Measurements from ENCODE around the gene SLC22A17.
"Not testable (repeated sequence)": the region's sequence is repeated elsewhere in the genome, so short reads cannot be mapped to it uniquely, and the experiment has no call there.

SLC22A17 gene

GRCh38 chr14:23327947-23328744, 24.5 kb downstream of the SLC22A17 start:
- FAIRE-seq = peak; percentile 68

DNA sequence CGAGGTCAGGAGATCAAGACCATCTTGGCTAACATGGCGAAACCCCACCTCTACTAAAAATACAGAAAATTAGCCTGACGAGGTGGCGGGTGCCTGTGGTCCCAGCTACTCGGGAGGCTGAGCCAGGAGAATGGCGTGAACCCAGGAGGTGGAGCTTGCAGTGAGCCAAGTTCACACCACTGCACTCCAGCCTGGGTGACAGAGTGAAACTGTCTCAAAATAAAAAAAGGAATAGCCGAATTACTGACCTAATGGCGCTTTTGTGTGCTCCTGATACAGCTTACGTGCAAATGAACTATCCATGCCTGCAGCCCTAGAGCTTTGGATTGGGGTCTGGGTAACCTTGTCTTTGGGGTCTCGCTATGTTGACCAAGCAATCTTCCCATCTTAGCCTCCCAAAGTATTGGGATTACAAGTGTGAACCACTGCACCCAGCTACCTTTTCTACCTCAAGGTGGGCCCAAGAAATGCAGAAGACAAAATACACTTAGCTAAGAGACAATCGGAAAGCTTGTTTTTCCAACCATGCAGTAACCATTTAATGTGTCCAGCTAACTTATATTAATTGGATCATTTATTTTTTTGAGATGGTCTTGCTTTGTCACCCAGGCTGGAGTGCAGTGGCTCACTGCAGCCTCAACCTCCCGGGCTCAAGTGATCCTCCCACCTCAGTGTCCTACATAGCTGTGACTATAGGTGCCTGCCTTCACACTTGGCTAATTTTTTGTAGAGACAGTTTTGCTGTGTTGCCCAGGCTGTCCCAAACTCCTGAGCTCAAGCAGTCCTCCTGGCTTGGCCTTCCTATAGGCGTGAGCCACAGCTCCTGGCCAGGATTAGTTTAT, 26.0 kb downstream of the SLC22A17 start:
- no peak for FAIRE-seq

DNA sequence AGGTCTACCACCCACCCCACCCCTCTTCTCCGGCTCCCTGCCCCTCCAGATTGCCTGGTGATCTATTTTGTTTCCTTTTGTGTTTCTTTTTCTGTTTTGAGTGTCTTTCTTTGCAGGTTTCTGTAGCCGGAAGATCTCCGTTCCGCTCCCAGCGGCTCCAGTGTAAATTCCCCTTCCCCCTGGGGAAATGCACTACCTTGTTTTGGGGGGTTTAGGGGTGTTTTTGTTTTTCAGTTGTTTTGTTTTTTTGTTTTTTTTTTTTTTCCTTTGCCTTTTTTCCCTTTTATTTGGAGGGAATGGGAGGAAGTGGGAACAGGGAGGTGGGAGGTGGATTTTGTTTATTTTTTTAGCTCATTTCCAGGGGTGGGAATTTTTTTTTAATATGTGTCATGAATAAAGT, 26.9 kb downstream of the SLC22A17 start:
- not testable (repeated sequence) for FAIRE-seq

DNA sequence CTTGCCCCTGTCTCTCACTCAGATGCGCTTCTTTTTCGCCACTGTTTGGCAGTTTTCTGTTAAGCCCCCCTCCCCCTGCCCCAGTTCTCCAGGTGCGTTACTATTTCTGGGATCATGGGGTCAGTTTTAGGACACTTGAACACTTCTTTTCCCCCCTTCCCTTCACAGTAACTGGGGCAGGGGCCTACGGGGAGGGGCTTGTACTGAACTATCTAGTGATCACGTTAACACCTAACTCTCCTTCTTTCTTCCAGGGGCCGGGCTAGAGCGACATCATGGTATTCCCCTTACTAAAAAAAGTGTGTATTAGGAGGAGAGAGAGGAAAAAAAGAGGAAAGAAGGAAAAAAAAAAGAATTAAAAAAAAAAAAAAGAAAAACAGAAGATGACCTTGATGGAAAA, 27.7 kb downstream of the SLC22A17 start:
- no peak for FAIRE-seq

DNA sequence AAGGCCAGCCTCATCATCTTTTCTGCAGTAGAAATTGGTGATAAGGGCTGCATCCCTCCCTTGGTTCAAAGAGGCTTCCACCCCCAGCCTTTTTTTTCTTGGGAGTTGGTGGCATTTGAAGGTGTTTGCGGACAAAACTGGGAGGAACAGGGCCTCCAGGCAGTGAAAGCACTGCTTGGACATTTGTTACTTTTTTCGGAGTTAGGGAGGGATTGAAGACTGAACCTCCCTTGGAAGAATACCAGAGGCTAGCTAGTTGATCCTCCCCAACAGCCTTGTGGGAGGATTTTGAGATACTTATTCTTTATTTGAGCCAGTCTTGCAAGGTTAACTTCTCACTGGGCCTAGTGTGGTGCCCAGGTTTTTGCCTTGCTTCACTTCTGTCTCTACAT, 28.2 kb downstream of the SLC22A17 start:
- FAIRE-seq = no peak

- no peak for FAIRE-seq
Observed at GRCh38 chr14:23323838-23324454, 28.7 kb downstream of the SLC22A17 start.

- FAIRE-seq = no peak
Observed at GRCh38 chr14:23322568-23323517, 29.8 kb downstream of the SLC22A17 start.

DNA sequence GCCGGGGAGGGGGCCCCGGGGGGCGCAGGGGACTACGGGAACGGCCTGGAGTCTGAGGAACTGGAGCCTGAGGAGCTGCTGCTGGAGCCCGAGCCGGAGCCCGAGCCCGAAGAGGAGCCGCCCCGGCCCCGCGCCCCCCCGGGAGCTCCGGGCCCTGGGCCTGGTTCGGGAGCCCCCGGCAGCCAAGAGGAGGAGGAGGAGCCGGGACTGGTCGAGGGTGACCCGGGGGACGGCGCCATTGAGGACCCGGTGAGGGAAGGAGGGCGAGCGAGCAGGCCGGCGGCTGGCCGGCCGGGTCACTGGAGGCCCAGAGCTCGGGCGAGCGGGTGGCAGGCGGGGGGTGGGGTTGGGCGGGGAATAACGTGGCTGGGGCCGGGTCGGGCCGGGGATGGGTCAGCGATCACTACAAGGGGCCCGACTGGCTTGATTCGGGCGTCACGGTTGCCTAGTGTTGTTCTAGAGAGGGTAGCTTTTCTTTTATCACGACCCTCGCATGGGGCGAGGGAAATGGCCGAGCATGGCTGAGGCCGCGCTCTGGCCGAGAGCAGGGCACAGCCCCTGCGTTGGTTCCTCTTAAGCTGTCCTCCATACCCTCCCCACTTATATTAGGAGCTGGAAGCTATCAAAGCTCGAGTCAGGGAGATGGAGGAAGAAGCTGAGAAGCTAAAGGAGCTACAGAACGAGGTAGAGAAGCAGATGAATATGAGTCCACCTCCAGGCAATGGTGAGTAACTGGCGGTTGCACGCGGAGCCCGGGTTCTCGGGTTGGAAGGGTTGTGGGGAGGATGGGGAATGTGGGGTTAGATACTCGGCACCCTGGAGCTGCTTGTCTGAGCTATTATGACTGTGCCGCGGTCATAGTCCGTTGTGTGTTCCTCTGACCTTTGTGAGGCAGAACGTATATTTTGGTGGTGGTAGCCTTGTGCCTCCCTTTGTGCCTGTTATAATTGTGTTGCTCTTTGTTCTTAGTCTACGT, 30.8 kb downstream of the SLC22A17 start:
- no peak for FAIRE-seq

GRCh38 chr14:23320584-23321571, 31.8 kb downstream of the SLC22A17 start, which contains the start of gene PABPN1:
Gene PABPN1, plus strand, starts transcription at chr14:23321457. Its CDS starts 13 bp downstream, at chr14:23321470.
- FAIRE-seq = peak; percentile 99

DNA sequence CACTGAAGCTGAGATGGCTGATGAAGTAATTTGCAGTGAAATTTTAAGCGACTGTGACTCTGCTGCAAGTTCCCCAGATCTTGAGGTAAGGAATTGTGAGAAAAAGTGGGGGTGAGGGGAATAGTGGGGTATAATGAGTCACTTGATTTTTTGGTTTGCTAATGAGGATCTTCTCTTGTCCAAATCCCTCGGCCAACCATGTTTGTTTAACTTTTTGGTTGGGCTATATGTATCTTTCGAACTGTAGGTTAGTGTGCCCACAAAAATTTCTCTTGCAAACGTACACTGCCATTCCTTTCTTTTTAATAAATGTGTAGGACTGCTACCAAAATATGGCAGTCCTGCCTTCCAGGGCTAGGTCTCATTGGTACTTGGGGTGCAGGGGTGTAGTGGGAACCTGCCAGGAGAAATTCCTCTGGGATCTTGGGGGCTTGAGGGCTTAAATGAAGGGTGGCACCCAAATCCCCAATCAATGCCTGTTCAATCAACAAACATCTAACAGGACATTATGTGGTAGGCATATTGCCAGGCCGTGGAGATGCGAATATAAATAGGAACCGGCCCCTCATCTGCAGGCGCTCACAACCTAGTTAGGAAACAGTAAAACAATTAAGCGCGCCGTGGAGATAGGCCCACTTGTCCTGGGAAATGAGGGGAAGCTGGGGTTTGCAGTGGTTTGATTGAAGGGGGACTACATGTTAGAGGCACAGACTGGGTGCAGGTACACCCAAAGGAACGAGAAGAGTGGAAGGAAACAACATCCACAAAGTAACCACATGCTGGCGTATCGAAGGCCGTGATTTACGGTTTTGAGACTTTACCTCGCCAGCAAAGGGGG, 32.7 kb downstream of the SLC22A17 start:
- no peak for FAIRE-seq

- FAIRE-seq = no peak
Observed at GRCh38 chr14:23316300-23316699, 36.4 kb downstream of the SLC22A17 start.

- FAIRE-seq = no peak
Observed at GRCh38 chr14:23310546-23310945, 42.1 kb downstream of the SLC22A17 start.

- no peak for FAIRE-seq
Observed at GRCh38 chr14:23308721-23309445, 43.8 kb downstream of the SLC22A17 start.

GRCh38 chr14:23307687-23308644, 44.7 kb downstream of the SLC22A17 start:
- FAIRE-seq = no peak

DNA sequence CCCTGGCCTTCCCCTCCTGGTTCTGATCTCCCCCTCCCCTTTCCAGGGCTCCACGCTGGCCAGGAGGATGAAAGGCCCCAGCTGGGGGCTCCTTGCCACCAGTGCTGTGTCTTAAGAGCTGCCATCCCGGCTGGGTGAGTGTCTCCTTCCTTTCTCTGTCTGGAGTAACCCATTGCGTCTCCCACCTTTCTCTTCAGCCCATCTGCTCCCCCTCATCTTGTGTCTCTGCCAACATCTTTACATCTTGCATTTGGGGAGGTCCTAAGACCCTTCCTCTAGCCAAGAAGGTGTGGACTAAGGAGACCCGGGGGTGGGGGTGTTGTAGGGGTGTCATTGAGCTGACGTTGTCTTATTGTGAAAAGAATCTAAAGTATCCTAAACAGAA, 45.5 kb downstream of the SLC22A17 start:
- FAIRE-seq = no peak

GRCh38 chr14:23306412-23307145, 46.1 kb downstream of the SLC22A17 start, which contains the start of gene BCL2L2:
Gene BCL2L2, plus strand, starts transcription at chr14:23306833. Its CDS starts 935 bp downstream, at chr14:23307768.
- FAIRE-seq = no peak
